B cell (primary cell): ENCODE results near the gene S1PR1. TPM values are rescaled to one million over a fixed set of nuclear protein-coding genes. Genes with fewer than 3 reads are reported as not detected.

Experiments used
- ATAC-seq: fragments of 200-7000 bp; cut with Tn5 transposase; one replicate; pipeline ENCODE4 v1.10.0; 2021; ENCODE audit warnings: low read depth, mild to moderate bottlenecking, moderate number of reproducible peaks, moderate library complexity
- CTCF ChIA-PET: fragments of 350-600 bp; sonication (Branson Sonifier 250); formaldehyde crosslinking; loops from one replicate; lab custom pipeline; 2021; ENCODE audit warnings: antibody characterized with exemption, inconsistent platforms; lab: Charles Lee
- POLR2A ChIA-PET: fragments of 350-600 bp; sonication (Branson Sonifier 250); formaldehyde crosslinking; loops from one replicate; lab custom pipeline; 2021; ENCODE audit warnings: antibody characterized with exemption; lab: Charles Lee
- DNase-seq: peaks from one replicate; pipeline ENCODE4 v3.0.0; 2013
- H2AFZ ChIP-seq: 2 replicates; pipeline ENCODE4 v1.6.1; 2012; ENCODE audit warnings: mild to moderate bottlenecking, low read depth, low read length; ENCODE audit not compliant: insufficient read depth, poor library complexity, severe bottlenecking
- H3K27ac ChIP-seq, 2 donors: 1 replicate in 1 of 2; 2 replicates in 1 of 2; pipeline ENCODE4 v1.5.1; 2012 to 2013; ENCODE audit warnings: low read length in 2 of 2, mild to moderate bottlenecking in 2 of 2, moderate library complexity in 1 of 2
- H3K27me3 ChIP-seq, 4 experiments: fragments of 200-600 bp in 1 of 4; sonication (generic) in 1 of 4; replicated peaks in 1 of 4; 1 replicate in 2 of 4; 2 replicates in 2 of 4; pipeline versions ENCODE4 v1.6.1 to v1.7.0; 2013 to 2016; ENCODE audit warnings: low read length in 3 of 4, mild to moderate bottlenecking in 2 of 4, mixed read lengths in 1 of 4, moderate library complexity in 1 of 4; ENCODE audit not compliant: insufficient read depth in 4 of 4, control insufficient read depth in 3 of 4; ENCODE audit errors: control extremely low read depth in 1 of 4
- H3K36me3 ChIP-seq, 2 experiments: replicated peaks in 1 of 2; 1 replicate in 1 of 2; 2 replicates in 1 of 2; pipeline versions ENCODE4 v1.6.1 to v1.7.1; 2013; ENCODE audit warnings: low read length in 1 of 2; ENCODE audit not compliant: insufficient read depth in 2 of 2, control insufficient read depth in 1 of 2; ENCODE audit errors: control extremely low read depth in 1 of 2, extremely low read depth in 1 of 2
- H3K4me1 ChIP-seq, 2 donors: fragments of 200-600 bp in 1 of 2; sonication (generic) in 1 of 2; 1 replicate in 1 of 2; 2 replicates in 1 of 2; pipeline versions ENCODE4 v1.5.1 to v1.6.1; 2013 to 2017; ENCODE audit warnings: low read length in 2 of 2; ENCODE audit not compliant: control insufficient read depth in 2 of 2, insufficient read depth in 2 of 2
- H3K4me2 ChIP-seq: replicated peaks from 2 replicates; pipeline ENCODE3; 2012; ENCODE audit warnings: mild to moderate bottlenecking, low read depth, low read length; ENCODE audit not compliant: poor library complexity, severe bottlenecking
- H3K4me3 ChIP-seq, 5 experiments: fragments of 200-600 bp in 1 of 5; sonication (generic) in 1 of 5; 1 replicate in 3 of 5; 2 replicates in 2 of 5; pipeline versions ENCODE4 v1.5.1 to v1.7.0; 2011 to 2016; ENCODE audit warnings: low read length in 4 of 5, mild to moderate bottlenecking in 4 of 5, low read depth in 2 of 5, control low read depth in 1 of 5, moderate library complexity in 1 of 5; ENCODE audit not compliant: insufficient read depth in 1 of 5; ENCODE audit errors: control extremely low read depth in 1 of 5, extremely low read depth in 1 of 5
- H3K79me2 ChIP-seq: fragments of 200-600 bp; sonication (generic); one replicate; pipeline ENCODE4 v1.6.0; 2016; ENCODE audit warnings: low read length; ENCODE audit not compliant: control insufficient read depth, insufficient read depth
- H3K9ac ChIP-seq: fragments of 200-600 bp; sonication (generic); 2 replicates; pipeline ENCODE4 v1.6.1; 2017; ENCODE audit warnings: mild to moderate bottlenecking, low read length, moderate library complexity
- H3K9me3 ChIP-seq, 3 donors: one replicate each; pipeline versions ENCODE4 v1.6.1 to v1.7.1; 2013; ENCODE audit warnings: low read length in 2 of 3; ENCODE audit not compliant: control insufficient read depth in 2 of 3, insufficient read depth in 1 of 3; ENCODE audit errors: control extremely low read depth in 1 of 3
- H4K20me1 ChIP-seq: 2 replicates; pipeline ENCODE4 v1.6.0; 2012; ENCODE audit warnings: mild to moderate bottlenecking, low read length; ENCODE audit not compliant: insufficient read depth, control insufficient read depth, poor library complexity, severe bottlenecking
- H3K27ac Mint-ChIP-seq: one replicate; pipeline ENCODE4 v1.8.0; 2021; ENCODE audit warnings: mixed read lengths
- H3K27me3 Mint-ChIP-seq: one replicate; pipeline ENCODE4 v1.8.0; 2021; ENCODE audit warnings: mixed read lengths
- H3K4me1 Mint-ChIP-seq: one replicate; pipeline ENCODE4 v1.8.0; 2021; ENCODE audit warnings: mixed read lengths
- H3K4me3 Mint-ChIP-seq: one replicate; pipeline ENCODE4 v1.8.0; 2021; ENCODE audit warnings: mixed read lengths
- H3K9me3 Mint-ChIP-seq: one replicate; pipeline ENCODE4 v1.8.0; 2022; ENCODE audit warnings: mixed read lengths; ENCODE audit not compliant: insufficient read depth
- EZH2 ChIP-seq: IDR thresholded peaks from 2 replicates; pipeline ENCODE4 v1.6.1; 2012; ENCODE audit warnings: borderline replicate concordance, low read depth, mild to moderate bottlenecking, moderate library complexity, low read length; ENCODE audit not compliant: insufficient read depth, poor library complexity, severe bottlenecking
- WGBS: methylation state at CpG from one replicate; pipeline ENCODE4 v1.1.5; 2013; ENCODE audit warnings: missing lambda C conversion rate; ENCODE audit not compliant: insufficient coverage; 5-methylcytosine and 5-hydroxymethylcytosine counted together
- intact Hi-C: fragments of 100-400 bp; cut with micrococcal nuclease; formaldehyde crosslinking; loops from one replicate; pipeline ENCODE4 v1.10.0; 2022
- polyA plus RNA-seq: library from polyadenylated mRNA; depleted of rRNA; stranded (reverse); fragments of >200 nt; gene quantifications from 2 replicates; pipeline ENCODE4 v1.2.3, GENCODE V29; 2012
- total RNA-seq, 2 donors: library from RNA; stranded (reverse); fragments of 120-200 nt in 1 of 2; gene quantifications; 1 replicate in 1 of 2; 2 replicates in 1 of 2; pipeline versions ENCODE4 v1.2.3 to v1.2.4, GENCODE V29; 2013 to 2022
- TF ChIP-seq, protein P1 (sequence below): fragments of 200-600 bp; IDR thresholded peaks from one replicate; pipeline ENCODE4 v1.8.0; 2022; ENCODE audit warnings: antibody characterized with exemption, mild to moderate bottlenecking

The S1PR1 gene
- total and polyA plus RNA-seq, 2 donors (not counting 1 experiment from before 2014, with no cell fraction given): 44.5 to 225 TPM

DNA sequence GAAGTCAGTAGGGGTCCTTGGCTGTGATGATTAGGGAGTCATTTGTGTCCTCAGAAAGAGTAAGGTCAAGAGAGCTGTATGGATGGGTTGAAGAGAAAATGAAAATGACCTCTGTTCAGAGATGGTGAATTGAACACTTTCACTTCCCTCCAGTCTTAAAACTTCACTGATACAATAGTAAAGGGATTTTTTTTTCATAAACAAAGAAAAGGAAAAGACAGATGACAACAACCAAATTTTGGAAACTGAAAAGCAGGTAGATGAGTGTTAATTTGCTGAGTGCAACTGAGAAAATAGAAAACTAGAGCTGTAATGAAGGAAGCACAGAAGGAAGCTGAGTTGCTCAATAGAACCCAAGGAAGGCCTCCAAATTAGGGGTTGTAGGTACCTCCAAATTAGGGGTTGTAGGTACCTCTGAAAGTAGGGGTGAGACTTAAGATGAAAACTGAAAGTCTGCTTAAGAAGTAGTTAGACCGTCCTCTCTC lies 14.8 kb upstream of the S1PR1 start:
- Mint-ChIP-seq H3K4me3 (peak overlapping the region; percentile 63), H3K27ac (peak overlapping the region; percentile 83), H3K4me1 (peaks cover 17% of the 10 kb centered on the region), H3K9me3 (no peaks in the 10 kb centered on the region), H3K27me3 (no peaks in the 10 kb centered on the region)
- Histone ChIP-seq H2AFZ (peak overlapping the region; percentile 81), H3K36me3 (no peaks in the 10 kb centered on the region), H3K27ac (peak overlapping the region; percentile 43 to 70), H3K4me3 (peak overlapping the region in 1 of 5 experiments; percentile 7), H3K4me2 (peak overlapping the region; percentile 62), H3K9ac (peak overlapping the region; percentile 30), H3K9me3 (no peaks in the 10 kb centered on the region), H3K4me1 (peaks cover 18% of the 10 kb centered on the region in 2 donors), H3K79me2 (no peaks in the 10 kb centered on the region), H3K27me3 (no peaks in the 10 kb centered on the region), H4K20me1 (no peaks in the 10 kb centered on the region)
- WGBS: no CpG with 5 or more reads among the region's 1 CpG
- DNase-seq (peak; percentile 62), ATAC-seq (peak; percentile 79)
- ChIA-PET POLR2A (interaction anchor here (0.7 to 1.3 kb wide), 3 partner anchors 11 to 67 kb away, joined by 3 to 6 read pairs (median 4); partner anchors contain the start of gene S1PR1), CTCF (interaction anchor here (1.1 to 3.3 kb wide), 3 partner anchors 12 to 66 kb away, joined by 3 to 10 read pairs (median 7); no protein-coding TSS in a partner anchor)
- intact Hi-C loops: loop anchor here (2.0 kb wide), 1 partner anchor 15 kb away; the partner anchor contains the start of gene S1PR1
- TF ChIP-seq EZH2: no peak
- TF ChIP-seq, protein P1, sequence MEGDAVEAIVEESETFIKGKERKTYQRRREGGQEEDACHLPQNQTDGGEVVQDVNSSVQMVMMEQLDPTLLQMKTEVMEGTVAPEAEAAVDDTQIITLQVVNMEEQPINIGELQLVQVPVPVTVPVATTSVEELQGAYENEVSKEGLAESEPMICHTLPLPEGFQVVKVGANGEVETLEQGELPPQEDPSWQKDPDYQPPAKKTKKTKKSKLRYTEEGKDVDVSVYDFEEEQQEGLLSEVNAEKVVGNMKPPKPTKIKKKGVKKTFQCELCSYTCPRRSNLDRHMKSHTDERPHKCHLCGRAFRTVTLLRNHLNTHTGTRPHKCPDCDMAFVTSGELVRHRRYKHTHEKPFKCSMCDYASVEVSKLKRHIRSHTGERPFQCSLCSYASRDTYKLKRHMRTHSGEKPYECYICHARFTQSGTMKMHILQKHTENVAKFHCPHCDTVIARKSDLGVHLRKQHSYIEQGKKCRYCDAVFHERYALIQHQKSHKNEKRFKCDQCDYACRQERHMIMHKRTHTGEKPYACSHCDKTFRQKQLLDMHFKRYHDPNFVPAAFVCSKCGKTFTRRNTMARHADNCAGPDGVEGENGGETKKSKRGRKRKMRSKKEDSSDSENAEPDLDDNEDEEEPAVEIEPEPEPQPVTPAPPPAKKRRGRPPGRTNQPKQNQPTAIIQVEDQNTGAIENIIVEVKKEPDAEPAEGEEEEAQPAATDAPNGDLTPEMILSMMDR: no peak

DNA sequence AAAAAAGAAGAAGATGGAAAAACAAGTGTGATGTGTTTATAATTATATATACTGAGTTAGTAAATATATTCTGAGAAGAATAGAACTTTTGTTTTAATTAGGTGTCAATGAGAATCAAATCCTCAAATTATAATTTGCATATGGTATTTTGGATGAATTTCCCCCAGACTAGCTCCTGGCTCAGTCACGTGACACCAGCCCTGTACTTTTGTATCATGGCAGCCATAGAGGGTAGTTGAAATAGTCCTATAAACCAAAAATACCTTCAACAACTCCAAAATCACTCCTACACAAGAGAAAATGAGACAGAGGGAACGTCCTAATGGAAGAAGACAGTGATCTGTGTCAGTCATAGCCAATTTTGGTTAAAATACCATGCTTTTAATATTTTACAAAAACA lies 9.0 kb upstream of the S1PR1 start:
- H3K36me3 ChIP-seq: no peaks in the 10 kb centered on the region
- H3K27me3 Mint-ChIP-seq: no peaks in the 10 kb centered on the region
- H3K27ac Mint-ChIP-seq: no peak overlapping the region
- no peak overlapping the region for H3K27ac ChIP-seq
- H3K4me1 Mint-ChIP-seq: peaks cover 13% of the 10 kb centered on the region
- no peak for TF ChIP-seq EZH2
- TF ChIP-seq, protein P1: no peak
- no peaks in the 10 kb centered on the region for H3K9me3 ChIP-seq
- intact Hi-C loops: no loop called here
- no peak overlapping the region for H2AFZ ChIP-seq
- no peak overlapping the region for H3K4me3 ChIP-seq
- no peak overlapping the region for H3K4me3 Mint-ChIP-seq
- no peaks in the 10 kb centered on the region for H3K79me2 ChIP-seq
- CTCF ChIA-PET: interaction anchor here (1.0 to 1.5 kb wide), 3 partner anchors 8 to 60 kb away, joined by 3 to 8 read pairs (median 3); no protein-coding TSS in a partner anchor
- ATAC-seq (no peak), DNase-seq (no peak)
- H3K4me1 ChIP-seq: peaks cover 0 to under 1% of the 10 kb centered on the region in 2 donors
- H3K27me3 ChIP-seq: no peaks in the 10 kb centered on the region
- no peak overlapping the region for H3K4me2 ChIP-seq
- H4K20me1 ChIP-seq: no peaks in the 10 kb centered on the region
- WGBS: no CpG with 5 or more reads among the region's 2 CpGs
- peaks cover 2% of the 10 kb centered on the region for H3K9me3 Mint-ChIP-seq
- no peak overlapping the region for H3K9ac ChIP-seq
- POLR2A ChIA-PET: interaction anchor here (0.6 kb wide), 1 partner anchor 35 kb away, joined by 3 read pairs; no protein-coding TSS in a partner anchor
